Measurements from ENCODE around the gene MIEF1.

- TF ChIP-seq CTCF (IDR thresholded peaks at IDR 0.05) (no peak), EP300 (IDR thresholded peaks at IDR 0.05) (no peak), POLR2A (IDR thresholded peaks at IDR 0.05) (no peak)
Observed at GRCh38 chr22:39502789-39503409, 809 bp downstream of the MIEF1 start.

All from gastroesophageal sphincter (tissue), 3 donors.